ENCODE results near the gene PCYT1A.

The PCYT1A gene

GRCh38 chr3:196238612-196239560 is 48.6 kb downstream of the PCYT1A start:
- no peak for DNase-seq (ENCODE audit: extremely low read depth, low read depth)
- TF ChIP-seq, protein P1, sequence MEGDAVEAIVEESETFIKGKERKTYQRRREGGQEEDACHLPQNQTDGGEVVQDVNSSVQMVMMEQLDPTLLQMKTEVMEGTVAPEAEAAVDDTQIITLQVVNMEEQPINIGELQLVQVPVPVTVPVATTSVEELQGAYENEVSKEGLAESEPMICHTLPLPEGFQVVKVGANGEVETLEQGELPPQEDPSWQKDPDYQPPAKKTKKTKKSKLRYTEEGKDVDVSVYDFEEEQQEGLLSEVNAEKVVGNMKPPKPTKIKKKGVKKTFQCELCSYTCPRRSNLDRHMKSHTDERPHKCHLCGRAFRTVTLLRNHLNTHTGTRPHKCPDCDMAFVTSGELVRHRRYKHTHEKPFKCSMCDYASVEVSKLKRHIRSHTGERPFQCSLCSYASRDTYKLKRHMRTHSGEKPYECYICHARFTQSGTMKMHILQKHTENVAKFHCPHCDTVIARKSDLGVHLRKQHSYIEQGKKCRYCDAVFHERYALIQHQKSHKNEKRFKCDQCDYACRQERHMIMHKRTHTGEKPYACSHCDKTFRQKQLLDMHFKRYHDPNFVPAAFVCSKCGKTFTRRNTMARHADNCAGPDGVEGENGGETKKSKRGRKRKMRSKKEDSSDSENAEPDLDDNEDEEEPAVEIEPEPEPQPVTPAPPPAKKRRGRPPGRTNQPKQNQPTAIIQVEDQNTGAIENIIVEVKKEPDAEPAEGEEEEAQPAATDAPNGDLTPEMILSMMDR (IDR thresholded peaks at IDR 0.05; ENCODE audit: low read depth, low read length, missing control alignments): no peak
- H3K4me3 ChIP-seq (replicated peaks; ENCODE audit: low read depth, low read length): no peak overlapping the region

GRCh38 chr3:196237203-196237602 is 50.3 kb downstream of the PCYT1A start:
- TF ChIP-seq, protein P1 (IDR thresholded peaks at IDR 0.05; ENCODE audit: low read depth, low read length, missing control alignments): no peak

GRCh38 chr3:196236223-196236622 is 51.3 kb downstream of the PCYT1A start:
- DNase-seq (ENCODE audit: extremely low read depth, low read depth): no peak
- H3K4me3 ChIP-seq (replicated peaks; ENCODE audit: low read depth, low read length): no peak overlapping the region
- TF ChIP-seq, protein P1 (IDR thresholded peaks at IDR 0.05; ENCODE audit: low read depth, low read length, missing control alignments): no peak

More at GRCh38 chr3:196237203-196237602, 50.3 kb downstream of the PCYT1A start:
- DNase-seq (ENCODE audit: extremely low read depth, low read depth): no peak
- H3K4me3 ChIP-seq (replicated peaks; ENCODE audit: low read depth, low read length): no peak overlapping the region

GRCh38 chr3:196235452-196236122 is 51.9 kb downstream of the PCYT1A start:
- TF ChIP-seq, protein P1 (IDR thresholded peaks at IDR 0.05; ENCODE audit: low read depth, low read length, missing control alignments): no peak
- no peak for DNase-seq (ENCODE audit: extremely low read depth, low read depth)
- H3K4me3 ChIP-seq (replicated peaks; ENCODE audit: low read depth, low read length): no peak overlapping the region

DNA sequence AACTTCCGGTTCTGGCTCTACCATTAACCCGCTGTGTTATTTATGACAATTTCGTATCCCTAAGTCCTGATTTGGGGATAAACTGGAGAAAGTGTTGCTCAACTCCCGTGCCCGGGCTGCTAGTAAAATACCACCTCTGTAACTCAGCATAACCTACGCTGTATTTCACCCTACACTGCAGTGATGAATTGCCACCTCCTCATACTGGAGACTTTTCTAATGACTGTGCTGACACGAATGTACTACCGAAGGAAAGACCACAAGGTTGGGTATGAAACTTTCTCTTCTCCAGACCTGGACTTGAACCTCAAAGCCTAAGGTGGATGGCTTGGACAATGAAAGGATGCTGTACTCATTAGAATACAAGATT is 54.7 kb downstream of the PCYT1A start:
- H3K4me3 ChIP-seq (replicated peaks; ENCODE audit: low read depth, low read length): no peak overlapping the region
- DNase-seq (ENCODE audit: extremely low read depth, low read depth): no peak
- TF ChIP-seq, protein P1 (IDR thresholded peaks at IDR 0.05; ENCODE audit: low read depth, low read length, missing control alignments): no peak

GRCh38 chr3:196232154-196232881 is 55.2 kb downstream of the PCYT1A start:
- DNase-seq (ENCODE audit: extremely low read depth, low read depth): no peak
- TF ChIP-seq, protein P1 (IDR thresholded peaks at IDR 0.05; ENCODE audit: low read depth, low read length, missing control alignments): no peak
- H3K4me3 ChIP-seq (replicated peaks; ENCODE audit: low read depth, low read length): no peak overlapping the region

Measured in HFF-Myc (cell line).